GM12873 (cell line): ENCODE results near the gene CDC42EP3.

Experiments
- TF ChIP-seq, protein P1 (sequence below): IDR thresholded peaks from 2 replicates; pipeline ENCODE4 v1.5.1; 2012; ENCODE audit warnings: low read depth, mild to moderate bottlenecking, moderate library complexity, low read length, control low read depth; ENCODE audit not compliant: insufficient read depth; ENCODE audit errors: missing control alignments

Gene CDC42EP3

DNA sequence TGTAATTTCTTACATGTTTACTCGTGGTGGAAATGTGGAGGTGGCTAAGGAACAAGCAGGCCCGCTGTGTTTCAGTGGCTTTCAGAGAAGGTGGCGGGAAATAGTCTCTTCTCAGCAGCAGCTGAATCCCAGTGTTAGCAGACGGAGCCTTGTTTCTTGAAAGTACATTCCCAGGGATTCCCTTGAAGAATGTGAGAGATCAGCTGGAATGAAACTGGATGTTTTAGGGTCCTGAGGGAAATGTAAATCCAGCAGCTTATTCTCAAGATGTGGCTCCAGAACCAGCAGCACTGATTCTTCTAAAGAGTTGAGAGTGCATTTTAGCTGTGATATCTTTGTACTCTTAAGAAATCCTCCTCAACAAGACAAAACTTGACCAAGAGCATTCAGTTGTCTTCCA, 59.1 kb downstream of the CDC42EP3 start:
- TF ChIP-seq, protein P1, sequence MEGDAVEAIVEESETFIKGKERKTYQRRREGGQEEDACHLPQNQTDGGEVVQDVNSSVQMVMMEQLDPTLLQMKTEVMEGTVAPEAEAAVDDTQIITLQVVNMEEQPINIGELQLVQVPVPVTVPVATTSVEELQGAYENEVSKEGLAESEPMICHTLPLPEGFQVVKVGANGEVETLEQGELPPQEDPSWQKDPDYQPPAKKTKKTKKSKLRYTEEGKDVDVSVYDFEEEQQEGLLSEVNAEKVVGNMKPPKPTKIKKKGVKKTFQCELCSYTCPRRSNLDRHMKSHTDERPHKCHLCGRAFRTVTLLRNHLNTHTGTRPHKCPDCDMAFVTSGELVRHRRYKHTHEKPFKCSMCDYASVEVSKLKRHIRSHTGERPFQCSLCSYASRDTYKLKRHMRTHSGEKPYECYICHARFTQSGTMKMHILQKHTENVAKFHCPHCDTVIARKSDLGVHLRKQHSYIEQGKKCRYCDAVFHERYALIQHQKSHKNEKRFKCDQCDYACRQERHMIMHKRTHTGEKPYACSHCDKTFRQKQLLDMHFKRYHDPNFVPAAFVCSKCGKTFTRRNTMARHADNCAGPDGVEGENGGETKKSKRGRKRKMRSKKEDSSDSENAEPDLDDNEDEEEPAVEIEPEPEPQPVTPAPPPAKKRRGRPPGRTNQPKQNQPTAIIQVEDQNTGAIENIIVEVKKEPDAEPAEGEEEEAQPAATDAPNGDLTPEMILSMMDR, result no peak

DNA sequence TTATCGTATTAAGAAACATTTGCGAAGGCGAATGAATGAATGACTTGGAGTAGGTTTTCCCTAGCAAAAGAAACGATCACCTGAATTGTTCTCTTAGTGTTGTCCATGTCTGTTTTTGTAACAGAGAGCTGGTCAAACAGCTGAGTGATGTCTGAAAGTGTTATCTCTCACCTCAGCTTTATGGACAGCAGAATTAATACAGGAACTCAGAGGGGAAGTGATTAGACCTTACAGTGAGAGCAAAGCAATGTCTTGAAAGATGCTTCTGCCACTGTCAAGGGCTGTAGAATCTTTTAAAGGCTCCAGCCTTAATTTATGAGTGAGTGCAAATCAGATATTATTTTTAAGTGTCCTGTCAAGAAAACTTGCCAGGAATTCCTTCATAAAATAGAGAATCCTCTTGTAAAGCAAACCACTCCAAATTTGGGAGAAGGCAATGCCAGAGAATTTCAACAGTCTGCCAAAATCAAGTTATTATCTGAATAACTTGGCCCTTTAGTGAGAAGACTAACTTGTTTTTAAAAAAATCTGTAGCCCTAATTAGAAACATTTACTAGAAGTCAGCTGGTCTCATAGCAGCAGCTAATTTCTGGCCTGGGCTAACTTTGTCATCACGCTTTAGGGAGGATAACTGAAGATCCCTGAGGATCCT, 60.7 kb downstream of the CDC42EP3 start:
- TF ChIP-seq, protein P1, result no peak

DNA sequence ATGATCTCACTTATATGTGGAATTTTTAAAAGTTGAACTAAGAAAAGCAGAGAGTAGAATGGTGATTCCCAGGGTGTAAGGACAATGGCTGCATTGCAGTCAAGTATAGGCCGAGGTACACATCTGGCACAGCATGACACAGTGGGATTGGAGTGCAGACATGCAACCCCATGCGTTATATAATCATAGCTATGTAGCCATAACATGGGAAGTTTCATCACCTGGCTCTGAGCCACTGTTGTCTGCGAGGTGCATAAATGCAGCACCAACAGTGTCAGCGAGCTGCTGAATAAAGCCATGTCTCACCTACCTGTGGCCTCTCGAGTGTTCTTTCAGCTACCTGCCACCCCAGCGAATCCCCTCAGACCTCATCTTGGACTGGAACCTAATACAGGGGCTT, 61.7 kb downstream of the CDC42EP3 start:
- TF ChIP-seq, protein P1, result no peak

- TF ChIP-seq, protein P1, result no peak
Observed at GRCh38 chr2:37604716-37605115, 66.7 kb downstream of the CDC42EP3 start.

GRCh38 chr2:37602702-37603101, 68.7 kb downstream of the CDC42EP3 start:
- TF ChIP-seq, protein P1, result no peak

- TF ChIP-seq, protein P1, result no peak
Observed at GRCh38 chr2:37602040-37602439, 69.4 kb downstream of the CDC42EP3 start.

GRCh38 chr2:37601569-37601968, 69.9 kb downstream of the CDC42EP3 start:
- TF ChIP-seq, protein P1, result no peak
